GM18951 (cell line): Measurements from ENCODE around the gene USP2.
"Not testable (repeated sequence)": the region's sequence is repeated elsewhere in the genome, so short reads cannot be mapped to it uniquely, and the experiment has no call there.

Experiments used
- POLR2A ChIP-seq: IDR thresholded peaks from 4 replicates; pipeline ENCODE4 v1.6.1; 2011; ENCODE audit warnings: mild to moderate bottlenecking; ENCODE audit not compliant: insufficient read length, insufficient read depth; ENCODE audit errors: extremely low read depth
- in situ Hi-C: fragments of 300-500 bp; cut with MboI; formaldehyde crosslinking; loops from one replicate; pipeline ENCODE4 v1.12.0; 2022; ENCODE audit warnings: low sequenced_read_pairs, mixed read lengths, inconsistent platforms; ENCODE audit not compliant: unreplicated experiment

USP2 gene

DNA sequence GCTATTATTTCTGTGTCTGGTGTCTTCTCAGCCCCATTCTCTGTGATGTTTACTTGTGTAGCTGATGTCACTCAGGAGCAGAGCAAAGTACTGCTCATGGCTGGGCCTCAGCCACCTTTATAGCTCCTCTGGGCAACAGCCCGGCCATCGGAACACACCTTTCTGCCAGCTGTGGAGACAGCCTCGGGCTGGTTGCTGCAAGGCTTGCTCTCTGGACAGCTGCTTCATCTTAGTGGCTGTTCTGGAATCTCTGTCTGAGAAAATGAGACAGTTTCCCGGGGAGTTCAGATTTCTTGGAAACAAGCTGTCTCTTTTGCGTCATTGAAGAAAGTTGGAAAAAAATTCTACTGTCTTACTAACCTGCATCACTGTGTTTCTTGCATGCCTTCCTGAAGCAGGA lies 21.5 kb upstream of the USP2 start:
- no peak for TF ChIP-seq POLR2A
- in situ Hi-C loops = no loop called here

DNA sequence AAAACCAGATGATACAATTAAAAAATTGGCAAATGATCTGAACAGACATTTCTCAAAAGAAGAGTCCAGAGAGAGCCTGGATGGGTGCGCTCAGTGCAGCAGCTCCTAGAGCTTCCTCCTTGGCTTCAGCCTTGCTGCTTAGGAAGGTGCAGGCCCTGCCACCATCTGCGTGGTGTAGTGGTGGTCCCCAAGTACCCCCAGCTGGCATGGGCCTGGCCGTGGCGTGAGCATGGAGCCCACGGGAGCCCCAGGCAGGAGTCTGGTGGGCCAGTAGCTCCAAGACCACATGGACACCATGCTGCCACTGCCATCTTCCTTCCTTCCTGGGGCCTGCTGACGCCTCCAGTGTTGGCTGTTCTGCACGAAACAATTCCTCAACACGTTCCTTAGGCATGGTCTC lies 21.0 kb upstream of the USP2 start:
- in situ Hi-C loops = no loop called here
- TF ChIP-seq POLR2A = no peak

DNA sequence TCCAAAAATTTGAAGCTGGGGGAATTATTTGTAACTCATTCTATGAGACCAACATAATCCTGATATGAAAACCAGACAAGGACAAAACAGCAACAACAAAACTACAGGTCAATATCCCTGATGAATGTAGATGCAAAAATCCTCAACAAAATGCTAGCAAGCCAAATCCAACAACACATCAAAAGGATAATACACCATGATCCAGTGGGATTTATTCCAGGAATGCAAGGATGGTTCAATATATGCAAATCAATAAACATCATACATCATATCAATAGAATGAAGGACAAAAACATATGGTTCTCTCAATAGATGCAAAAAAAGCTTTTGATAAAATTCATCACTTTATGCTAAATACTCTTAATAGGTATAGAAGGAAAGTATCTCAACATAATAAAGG lies 19.4 kb upstream of the USP2 start:
- in situ Hi-C loops = no loop called here
- TF ChIP-seq POLR2A = no peak

DNA sequence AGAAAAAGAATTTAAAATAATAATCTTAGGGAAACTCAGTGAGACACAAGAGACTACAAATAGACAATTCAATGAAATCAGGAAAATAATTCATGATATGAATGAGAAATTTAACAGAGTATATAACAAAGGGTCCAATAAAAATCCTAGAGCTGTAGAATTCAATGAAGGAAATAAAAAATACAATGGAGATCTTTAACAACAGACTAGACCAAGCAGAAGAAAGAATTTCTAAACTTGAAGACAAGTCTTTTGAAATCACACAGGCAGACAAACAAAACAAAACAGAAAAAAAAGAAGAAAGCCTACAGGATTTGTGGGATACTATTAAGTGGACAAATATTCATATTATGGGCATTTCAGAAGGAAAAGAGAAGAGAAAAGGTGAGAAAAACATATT lies 16.2 kb upstream of the USP2 start:
- no peak for TF ChIP-seq POLR2A
- in situ Hi-C loops = no loop called here

DNA sequence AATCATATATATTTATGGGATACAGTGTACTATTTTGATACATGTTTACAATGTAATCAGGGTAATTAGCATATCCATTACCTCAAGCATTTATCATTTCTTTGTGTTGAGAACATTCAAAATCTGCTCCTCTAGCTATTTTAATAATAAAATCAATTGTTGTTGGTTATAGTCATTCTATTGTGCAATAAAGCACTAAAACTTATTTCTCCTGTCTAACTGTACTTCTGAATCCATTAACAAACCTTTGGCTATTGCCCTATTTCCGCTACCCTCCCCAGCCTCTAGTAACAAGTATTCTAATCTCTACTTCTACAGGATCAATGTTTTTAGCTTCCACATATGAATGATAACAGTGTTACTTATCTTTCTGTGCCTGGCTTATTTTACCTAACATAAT lies 15.3 kb upstream of the USP2 start:
- TF ChIP-seq POLR2A = no peak
- in situ Hi-C loops = no loop called here

DNA sequence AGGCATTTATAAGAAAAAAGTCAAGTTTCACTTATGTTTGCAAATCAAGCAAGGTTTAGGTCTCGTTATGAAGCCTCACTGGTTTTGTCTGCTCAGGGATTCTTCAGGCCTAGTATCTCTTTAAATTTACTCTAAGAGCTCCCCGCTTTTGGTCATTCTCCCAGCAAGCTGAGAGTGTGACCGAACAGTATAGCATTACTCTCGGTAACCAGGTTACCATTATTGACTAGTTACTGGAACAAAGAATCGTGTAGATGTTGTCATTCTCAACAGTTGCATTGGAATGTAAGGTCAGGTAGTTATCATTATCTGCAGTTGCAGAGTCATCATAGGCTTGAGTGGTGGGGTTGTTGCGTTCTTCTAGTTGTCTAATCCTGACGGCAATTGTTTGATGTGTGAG lies 9.8 kb upstream of the USP2 start:
- no peak for TF ChIP-seq POLR2A
- in situ Hi-C loops = no loop called here

DNA sequence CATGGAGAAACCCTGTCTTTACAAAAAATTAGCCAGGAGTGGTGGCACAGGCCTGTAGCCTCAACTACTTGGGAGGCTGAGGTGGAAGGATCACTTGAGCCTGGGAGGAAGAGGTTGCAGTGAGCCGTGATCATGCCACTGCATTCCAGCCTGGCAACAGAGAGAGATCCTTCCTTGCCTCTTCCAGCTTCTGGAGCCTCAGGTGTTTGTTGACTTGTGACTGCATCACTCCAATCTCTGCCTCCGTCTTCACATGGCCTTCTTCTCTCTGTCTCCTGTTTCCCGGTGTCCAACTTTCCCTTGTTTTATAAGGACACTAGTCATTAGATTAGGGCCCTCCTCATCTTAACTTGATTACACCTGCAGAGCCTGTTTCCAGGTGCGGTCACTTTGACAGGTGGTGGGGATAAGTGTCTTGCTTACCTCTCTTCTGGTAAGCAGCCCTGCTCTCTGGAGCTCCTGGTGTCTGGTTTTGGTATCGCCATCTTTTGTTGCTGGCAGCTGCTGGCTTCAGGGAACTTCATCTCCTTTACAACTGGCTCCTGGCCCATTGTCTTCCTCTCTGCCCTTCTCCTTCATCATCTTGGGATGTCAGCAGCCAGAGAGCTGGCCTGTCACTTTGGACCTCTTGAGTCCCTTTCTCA lies 8.2 kb upstream of the USP2 start:
- in situ Hi-C loops = no loop called here

DNA sequence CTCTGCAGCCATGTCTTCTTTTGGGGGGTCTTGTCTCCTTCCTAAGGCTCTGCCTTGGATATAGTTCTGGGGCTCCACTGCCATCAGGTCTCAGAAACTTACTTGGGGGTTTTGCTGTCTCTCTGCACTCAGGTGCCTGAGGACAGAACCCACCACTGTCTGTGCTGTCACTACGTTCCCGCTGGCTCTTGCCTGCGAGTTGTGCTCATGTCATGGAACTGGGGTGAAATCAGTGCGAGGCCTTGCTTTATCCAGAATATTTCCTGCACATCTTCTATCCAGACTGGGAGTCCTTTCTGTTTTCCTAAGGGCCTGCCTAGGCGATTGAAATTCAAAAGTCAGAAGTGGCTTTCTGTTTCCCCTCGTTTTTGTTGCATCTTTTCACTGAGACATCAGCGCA lies 6.6 kb upstream of the USP2 start:
- no peak for TF ChIP-seq POLR2A

More for the DNA sequence above, 8.2 kb upstream of the USP2 start:
- TF ChIP-seq POLR2A = no peak

DNA sequence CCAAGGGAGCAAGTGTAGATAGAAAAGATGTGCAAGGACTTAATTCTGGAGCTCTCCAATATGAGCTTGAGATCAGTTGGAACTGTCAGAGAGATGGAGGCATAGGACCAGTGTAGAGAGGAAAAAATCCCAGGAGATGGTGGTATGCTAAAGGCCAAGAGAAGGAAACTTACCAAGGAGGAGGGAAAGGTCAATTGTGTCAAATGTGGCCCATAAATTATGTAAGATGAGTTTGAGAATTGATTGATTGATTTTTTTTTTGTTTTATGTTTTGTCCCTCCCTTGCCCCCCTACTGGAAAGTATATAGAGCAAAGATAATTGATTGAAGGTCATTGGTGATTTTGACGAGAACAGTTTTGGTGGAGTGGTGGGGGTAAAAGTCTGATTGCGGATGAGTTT lies 2.8 kb upstream of the USP2 start:
- in situ Hi-C loops = no loop called here

More for the DNA sequence above, 6.6 kb upstream of the USP2 start:
- in situ Hi-C loops = no loop called here

DNA sequence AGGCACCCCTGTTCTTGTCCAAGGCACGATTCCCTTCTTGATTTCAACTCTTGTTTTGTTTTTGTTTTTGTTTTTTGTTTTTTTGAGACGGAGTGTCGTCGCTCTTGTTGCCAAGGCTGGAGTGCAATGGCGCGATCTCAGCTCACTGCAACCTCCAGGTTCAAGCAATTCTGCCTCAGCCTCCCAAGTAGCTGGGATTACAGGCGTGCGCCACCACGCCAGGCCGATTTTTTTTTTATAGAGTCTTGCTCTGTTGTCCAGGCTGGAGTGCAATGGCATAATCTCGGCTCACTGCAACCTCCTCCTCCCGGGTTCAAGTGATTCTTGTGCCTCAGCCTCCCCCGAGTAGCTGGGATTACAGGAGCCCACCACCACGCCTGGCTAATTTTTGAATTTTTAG lies 1.0 kb upstream of the USP2 start:
- in situ Hi-C loops = not testable (repeated sequence)

More for the DNA sequence above, 2.8 kb upstream of the USP2 start:
- no peak for TF ChIP-seq POLR2A

DNA sequence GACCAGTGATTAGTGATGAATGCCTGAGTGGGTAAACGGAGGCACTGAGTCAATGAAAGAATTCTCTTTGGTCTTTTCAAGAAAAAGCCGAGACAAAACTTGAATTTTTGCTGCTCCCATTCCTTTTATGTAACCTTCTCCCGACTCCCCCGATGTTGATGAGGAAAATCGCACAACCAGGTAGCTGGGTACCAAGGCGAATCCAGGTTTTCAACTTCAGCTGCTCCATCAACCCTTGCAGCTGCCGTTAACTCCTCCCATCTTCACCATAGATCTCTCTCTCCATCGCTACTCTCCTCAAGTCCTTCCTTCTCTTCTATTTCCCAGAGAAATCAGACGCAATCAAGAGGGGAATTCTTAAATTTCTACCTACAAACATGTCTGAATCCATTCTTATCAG lies 611 bp upstream of the USP2 start:
- no peak for TF ChIP-seq POLR2A
- in situ Hi-C loops = no loop called here

DNA sequence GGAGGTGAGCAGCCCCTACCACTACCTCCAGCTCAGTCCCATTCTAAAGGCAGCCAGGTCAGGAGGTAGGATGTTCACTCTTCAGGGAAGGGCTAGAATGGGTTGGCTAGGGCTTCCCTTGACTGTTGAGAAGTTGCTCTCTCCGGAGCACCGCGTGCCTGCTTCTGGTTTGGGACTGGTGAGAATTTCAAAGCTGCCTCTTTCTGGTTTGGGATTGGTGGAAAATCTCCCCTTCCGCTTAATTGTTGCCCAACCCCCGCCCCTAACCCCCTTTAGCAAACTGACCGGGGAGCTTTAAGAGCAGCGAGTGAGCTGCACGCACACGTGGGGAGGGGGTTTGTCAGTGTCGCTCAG lies 686 bp downstream of the USP2 start:
- in situ Hi-C loops = no loop called here

DNA sequence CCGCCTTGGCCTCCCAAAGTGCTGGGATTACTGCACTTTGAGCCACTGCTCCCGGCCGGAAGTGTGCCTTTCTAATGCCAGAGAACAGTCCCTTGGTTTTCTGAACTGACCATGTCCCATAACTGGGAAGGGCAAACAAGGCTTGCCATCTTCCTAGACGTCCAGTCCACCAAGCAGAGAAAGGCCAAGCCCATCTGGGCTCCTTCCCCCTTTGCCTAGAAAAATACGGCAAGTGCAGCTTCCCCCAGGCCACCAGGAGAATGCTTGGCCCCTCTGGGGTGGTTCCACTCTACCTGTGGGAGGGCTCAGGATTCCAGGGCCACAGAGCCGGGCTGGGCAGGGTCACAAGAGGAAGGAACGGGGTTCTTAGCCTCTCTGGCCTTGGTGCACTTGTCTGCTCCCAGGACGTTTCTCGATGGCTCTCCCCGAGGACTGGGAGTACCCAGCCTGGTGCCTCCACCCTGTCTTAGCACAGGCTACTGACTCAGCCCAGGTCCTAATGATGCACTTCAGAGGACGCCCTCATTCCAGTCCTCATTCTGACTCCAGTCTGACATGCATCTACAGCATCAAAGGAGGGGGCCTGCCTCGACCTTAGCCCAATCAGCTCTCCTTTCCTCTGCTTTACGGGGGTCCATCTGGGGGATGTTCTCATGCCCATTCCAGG lies 1.2 kb downstream of the USP2 start:
- in situ Hi-C loops = no loop called here
- no peak for TF ChIP-seq POLR2A

More for the DNA sequence above, 686 bp downstream of the USP2 start:
- TF ChIP-seq POLR2A = no peak

DNA sequence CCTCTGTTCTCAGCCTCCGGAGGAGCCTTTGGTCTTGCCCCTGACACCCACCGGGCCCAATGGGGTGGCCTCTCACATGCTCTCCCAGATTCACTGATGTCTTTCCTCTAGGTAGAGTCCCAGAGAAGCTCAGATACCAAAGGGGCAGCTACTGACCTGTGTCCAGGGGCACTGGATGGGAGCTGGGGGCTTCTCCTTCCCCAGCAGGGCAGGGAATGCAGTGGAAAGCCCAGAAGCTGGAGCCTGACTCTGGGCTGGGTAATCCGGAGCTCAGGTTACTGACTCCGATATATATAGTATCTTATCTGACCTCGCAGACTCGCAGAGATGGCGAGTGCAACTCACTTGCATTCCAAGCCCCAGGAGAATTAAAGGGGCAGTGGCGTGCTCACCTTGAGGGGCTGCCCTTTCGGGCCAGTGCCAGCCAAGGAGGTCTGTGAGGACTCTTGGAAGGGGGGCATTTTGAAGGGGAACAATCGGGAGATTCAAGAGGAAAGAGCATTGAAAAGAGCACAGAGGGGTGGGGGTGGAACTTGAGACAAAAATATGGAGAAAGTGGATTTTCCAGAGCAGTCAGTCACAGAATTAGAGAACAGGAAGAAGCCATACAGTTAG lies 2.5 kb downstream of the USP2 start:
- in situ Hi-C loops = no loop called here
- no peak for TF ChIP-seq POLR2A
